Measurements from ENCODE around the gene INMT. TPM values are rescaled to one million over a fixed set of nuclear protein-coding genes. Genes with fewer than 3 reads are reported as not detected.

INMT gene
- total and polyA plus RNA-seq, 10 of the 15 experiments (the other 5 are each of a cell fraction or from before 2014, with no cell fraction given): 0.03 to 0.20 (median 0.10) TPM; not detected in 7

DNA sequence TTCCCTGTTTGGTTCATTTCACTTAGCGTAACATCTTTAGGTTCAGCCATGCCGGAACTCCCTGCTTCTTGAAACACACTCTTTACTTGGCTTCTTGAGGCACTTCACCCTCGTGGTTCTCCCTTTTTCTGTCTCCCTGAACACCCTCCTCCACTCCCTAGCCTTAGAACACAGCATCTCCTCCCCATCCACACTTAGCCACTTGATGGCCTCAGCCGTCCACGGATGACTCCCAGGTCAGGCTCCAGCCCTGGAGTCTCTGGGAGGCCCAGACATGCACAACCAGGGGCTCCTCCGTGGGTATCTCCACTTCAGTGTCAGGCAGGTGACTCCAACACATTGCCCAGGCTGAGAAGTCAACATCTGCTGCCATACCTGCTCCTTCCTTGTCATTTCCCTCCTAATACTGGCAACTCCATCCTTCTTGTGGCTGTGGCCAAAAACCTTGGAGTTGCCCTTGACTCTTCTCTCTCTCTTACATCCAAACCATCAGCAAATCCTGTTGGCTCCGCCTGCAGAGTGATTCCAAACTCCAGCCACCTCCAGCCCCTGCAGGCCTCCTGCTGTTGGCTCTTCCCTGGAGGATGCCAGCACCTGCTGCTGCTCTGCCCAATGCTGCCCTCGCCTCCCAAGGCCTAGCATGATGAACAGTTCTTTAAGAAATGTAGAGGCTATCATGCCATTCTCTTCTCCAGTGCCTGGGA is 8.4 kb upstream of the INMT start:
- ChIA-PET CTCF (no interaction called here), SMC1A (ENCODE audit: uncharacterized antibody, unreplicated experiment) (no interaction called here), POLR2A (no interaction called here), RAD21 (ENCODE audit: unreplicated experiment) (no interaction called here)
- in situ Hi-C loops (cut with MboI): loop anchor here (10.0 kb wide), 1 partner anchor 479 kb away; no protein-coding TSS in a partner anchor
- H3K36me3 ChIP-seq (ENCODE audit: control insufficient read depth in 2 of 2, insufficient read depth in 2 of 2, low read length in 1 of 2): no peaks in the 10 kb centered on the region
- H2AFZ ChIP-seq (ENCODE audit: control insufficient read depth, low read depth, low read length): no peak overlapping the region
- no peak overlapping the region for H3K9ac ChIP-seq (ENCODE audit: control insufficient read depth, insufficient read depth, low read length)
- DNase-seq (ENCODE audit: low read depth, low spot score) (no peak), FAIRE-seq (no peak), ATAC-seq (peak; percentile 49)
- H3K4me1 ChIP-seq (ENCODE audit: control insufficient read depth, insufficient read depth, low read length): no peaks in the 10 kb centered on the region
- H3K9me3 ChIP-seq (replicated peaks; ENCODE audit: control insufficient read depth, insufficient read depth, low read length): no peaks in the 10 kb centered on the region
- no peak overlapping the region for H3K4me3 ChIP-seq
- 32% methylated on average over 8 of the region's 8 CpGs for WGBS (ENCODE audit: insufficient coverage, insufficient replicate concordance, low lambda C conversion rate, missing lambda C conversion rate)
- TF ChIP-seq, protein P1, sequence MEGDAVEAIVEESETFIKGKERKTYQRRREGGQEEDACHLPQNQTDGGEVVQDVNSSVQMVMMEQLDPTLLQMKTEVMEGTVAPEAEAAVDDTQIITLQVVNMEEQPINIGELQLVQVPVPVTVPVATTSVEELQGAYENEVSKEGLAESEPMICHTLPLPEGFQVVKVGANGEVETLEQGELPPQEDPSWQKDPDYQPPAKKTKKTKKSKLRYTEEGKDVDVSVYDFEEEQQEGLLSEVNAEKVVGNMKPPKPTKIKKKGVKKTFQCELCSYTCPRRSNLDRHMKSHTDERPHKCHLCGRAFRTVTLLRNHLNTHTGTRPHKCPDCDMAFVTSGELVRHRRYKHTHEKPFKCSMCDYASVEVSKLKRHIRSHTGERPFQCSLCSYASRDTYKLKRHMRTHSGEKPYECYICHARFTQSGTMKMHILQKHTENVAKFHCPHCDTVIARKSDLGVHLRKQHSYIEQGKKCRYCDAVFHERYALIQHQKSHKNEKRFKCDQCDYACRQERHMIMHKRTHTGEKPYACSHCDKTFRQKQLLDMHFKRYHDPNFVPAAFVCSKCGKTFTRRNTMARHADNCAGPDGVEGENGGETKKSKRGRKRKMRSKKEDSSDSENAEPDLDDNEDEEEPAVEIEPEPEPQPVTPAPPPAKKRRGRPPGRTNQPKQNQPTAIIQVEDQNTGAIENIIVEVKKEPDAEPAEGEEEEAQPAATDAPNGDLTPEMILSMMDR (IDR thresholded peaks at IDR 0.05 in 2 of 3, conservative IDR thresholded peaks at IDR 0.05 in 1 of 3; ENCODE audit: control insufficient read depth in 2 of 3, extremely low read depth in 1 of 3, insufficient read depth in 1 of 3, low read depth in 3 of 3, low read length in 3 of 3): peak; percentile 4 to 25 (median 10); a peak in 2 of 6 replicates
- 0 out of 2 replicates have a peak, but pooled peaks have one; percentile 18 for TF ChIP-seq RAD21 (IDR thresholded peaks at IDR 0.05; ENCODE audit: insufficient read depth, low read depth, low read length)
- TF ChIP-seq EGR1 (IDR thresholded peaks at IDR 0.05; ENCODE audit: borderline replicate concordance in 1 of 2, low read depth in 2 of 2, low read length in 2 of 2): no peak
- no peak for TF ChIP-seq ZNF217 (IDR thresholded peaks at IDR 0.05)
- no peak overlapping the region for H3K27ac ChIP-seq (ENCODE audit: control insufficient read depth, insufficient read depth)
- no peaks in the 10 kb centered on the region for H3K79me2 ChIP-seq (ENCODE audit: control insufficient read depth, insufficient read depth, low read length)
- H3K27me3 ChIP-seq (replicated peaks in 1 of 2; ENCODE audit: control insufficient read depth in 2 of 2, insufficient read depth in 2 of 2, low read length in 1 of 2): no peaks in the 10 kb centered on the region; a peak in 2 of 4 replicates
- BruUV-seq (replicated peaks): no TSS peak
- H3K4me2 ChIP-seq (ENCODE audit: control insufficient read depth, insufficient read depth): no peak overlapping the region
- intact Hi-C loops (cut with micrococcal nuclease; ENCODE audit: unreplicated experiment): no loop called here
- no peaks in the 10 kb centered on the region for H4K20me1 ChIP-seq (ENCODE audit: control insufficient read depth, insufficient read depth)
